ENCODE results near the gene JMJD1C.

The JMJD1C gene

GRCh38 chr10:63438506-63439498, 27.0 kb downstream of the JMJD1C start:
- DNase-seq (ENCODE audit: low read depth), result peak; percentile 67

GRCh38 chr10:63437116-63437949, 28.4 kb downstream of the JMJD1C start:
- peak; percentile 83 for DNase-seq (ENCODE audit: low read depth)

DNA sequence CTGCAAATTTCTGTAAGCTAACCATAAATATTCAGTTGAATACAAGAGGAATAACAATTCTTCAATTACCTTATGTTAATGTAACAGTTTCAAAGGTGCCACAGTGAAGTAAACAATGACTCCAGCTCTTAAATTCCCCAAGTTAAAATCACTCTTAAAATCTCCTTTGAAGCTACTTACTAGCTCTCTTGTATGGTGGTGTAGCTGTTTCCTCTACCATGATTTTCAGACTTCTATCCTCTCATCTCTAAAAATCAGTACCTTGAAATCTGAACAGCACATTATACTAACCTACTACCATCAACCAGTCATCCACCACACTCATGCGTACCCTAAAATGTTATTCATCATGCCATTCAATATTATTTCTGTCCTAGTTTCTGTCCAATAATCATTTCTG, 29.6 kb downstream of the JMJD1C start:
- no peak for DNase-seq (ENCODE audit: low read depth)

DNA sequence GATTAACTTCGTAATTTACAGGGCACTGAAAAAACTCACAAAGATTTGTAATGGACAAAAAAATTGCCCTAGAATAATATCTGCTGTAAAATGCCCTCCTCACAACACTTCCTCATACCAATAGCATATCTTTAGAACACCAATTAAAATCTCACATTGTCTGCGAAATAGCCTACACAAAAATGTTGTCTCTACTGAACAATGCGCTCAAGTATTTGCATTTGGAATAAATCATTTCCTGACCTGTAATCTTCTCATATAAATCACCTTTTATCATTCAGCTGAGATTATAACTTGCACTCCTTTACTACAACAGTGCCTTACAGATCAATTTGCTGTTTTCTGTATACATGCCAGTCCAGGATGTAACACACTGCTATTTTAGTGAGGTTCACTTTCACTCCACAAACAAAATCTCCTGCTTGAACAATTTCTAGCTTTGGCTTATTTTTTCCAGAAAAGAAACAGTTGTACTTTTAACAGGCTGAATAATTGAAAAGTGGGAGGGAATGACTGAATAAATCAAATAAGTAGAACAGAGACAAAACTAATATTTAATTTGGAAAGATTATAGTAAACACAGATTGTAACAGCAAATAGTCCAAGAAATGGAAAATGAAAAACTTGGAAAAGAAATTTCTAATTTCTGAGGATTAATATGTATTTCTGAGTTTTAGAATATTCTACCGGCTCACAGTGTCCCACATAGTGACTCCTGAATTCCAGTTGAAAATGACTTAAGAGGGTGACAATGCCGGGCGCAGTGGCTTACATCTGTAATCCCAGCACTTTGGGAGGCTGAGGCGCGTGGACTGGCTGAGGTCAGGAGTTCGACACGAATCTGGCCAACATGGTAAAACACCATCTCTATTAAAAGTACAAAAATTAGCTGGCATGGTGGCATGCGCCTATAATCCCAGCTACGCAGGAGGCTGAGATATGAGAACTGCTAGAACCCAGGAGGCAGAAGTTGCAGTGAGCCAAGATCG, 30.6 kb downstream of the JMJD1C start:
- no peak for DNase-seq (ENCODE audit: low read depth)

DNA sequence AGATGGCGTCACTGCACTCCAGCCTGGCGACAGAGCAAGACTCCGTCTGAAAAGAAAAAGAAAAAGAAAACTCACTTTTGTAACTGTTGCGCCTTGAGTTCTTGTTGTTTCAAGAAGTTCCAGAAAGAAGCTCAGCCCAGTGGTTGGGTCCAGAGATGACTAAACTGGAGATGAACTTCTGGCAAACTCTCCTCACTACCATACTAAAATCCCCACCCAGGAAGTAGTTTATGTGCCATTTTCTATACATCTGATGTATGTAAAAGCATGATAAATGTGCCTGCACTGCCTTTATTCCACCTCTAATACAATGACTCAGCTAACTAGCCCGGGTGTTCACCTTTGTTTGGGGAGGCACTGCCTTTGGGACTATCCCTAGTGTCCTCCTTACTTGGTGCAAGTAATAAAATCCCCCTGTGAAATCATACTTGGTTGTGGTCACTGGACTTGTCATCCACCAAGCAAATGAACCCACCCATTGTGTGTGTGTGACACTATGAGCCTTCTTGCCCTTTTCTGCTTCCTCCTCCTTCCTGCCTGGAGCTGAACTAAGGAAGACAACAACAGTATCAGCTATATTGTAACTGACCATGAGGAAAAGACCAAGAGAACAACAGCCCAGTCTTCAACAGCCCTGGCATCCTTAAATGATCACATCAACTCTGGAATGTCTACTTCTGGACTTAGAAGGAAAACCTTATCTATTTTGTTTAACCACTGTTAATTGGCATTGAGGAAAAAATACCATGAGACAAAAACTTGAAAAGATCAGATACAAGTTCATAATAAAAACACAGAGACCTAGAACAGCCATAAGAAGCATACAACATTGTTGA, 33.6 kb downstream of the JMJD1C start:
- no peak for DNase-seq (ENCODE audit: low read depth)

GRCh38 chr10:63430999-63431356, 34.8 kb downstream of the JMJD1C start:
- DNase-seq (ENCODE audit: low read depth), result no peak

- DNase-seq (ENCODE audit: low read depth), result peak; percentile 84
Observed at GRCh38 chr10:63430091-63430998, 35.4 kb downstream of the JMJD1C start.

- peak; percentile 65 for DNase-seq (ENCODE audit: low read depth)
Observed at GRCh38 chr10:63429281-63429680, 36.5 kb downstream of the JMJD1C start.

DNA sequence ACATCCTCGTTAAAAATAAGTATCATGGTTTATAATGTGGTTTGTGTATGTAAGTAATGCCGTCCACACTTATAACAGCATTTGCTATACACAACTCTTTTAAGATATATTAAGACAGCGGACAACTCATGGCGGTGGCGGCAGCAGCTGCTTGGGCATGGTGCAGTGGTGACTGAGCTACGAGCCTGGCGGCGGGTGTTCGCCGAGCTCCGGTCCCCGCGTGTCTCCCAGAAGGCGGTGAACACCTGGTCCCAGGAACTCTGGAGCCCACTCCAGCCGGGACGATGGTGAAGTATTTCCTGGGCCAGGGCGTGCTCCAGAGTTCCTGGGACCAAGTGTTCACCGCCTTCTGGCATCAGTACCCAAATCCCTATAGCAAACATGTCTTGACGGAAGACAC, 38.8 kb downstream of the JMJD1C start:
- DNase-seq (ENCODE audit: low read depth), result no peak

GRCh38 chr10:63425512-63425911, 40.3 kb downstream of the JMJD1C start:
- no peak for DNase-seq (ENCODE audit: low read depth)

- DNase-seq (ENCODE audit: low read depth), result no peak
Observed at GRCh38 chr10:63424576-63424975, 41.2 kb downstream of the JMJD1C start.

- no peak for DNase-seq (ENCODE audit: low read depth)
Observed at GRCh38 chr10:63423494-63423893, 42.3 kb downstream of the JMJD1C start.

GRCh38 chr10:63421591-63421990, 44.2 kb downstream of the JMJD1C start:
- no peak for DNase-seq (ENCODE audit: low read depth)

DNA sequence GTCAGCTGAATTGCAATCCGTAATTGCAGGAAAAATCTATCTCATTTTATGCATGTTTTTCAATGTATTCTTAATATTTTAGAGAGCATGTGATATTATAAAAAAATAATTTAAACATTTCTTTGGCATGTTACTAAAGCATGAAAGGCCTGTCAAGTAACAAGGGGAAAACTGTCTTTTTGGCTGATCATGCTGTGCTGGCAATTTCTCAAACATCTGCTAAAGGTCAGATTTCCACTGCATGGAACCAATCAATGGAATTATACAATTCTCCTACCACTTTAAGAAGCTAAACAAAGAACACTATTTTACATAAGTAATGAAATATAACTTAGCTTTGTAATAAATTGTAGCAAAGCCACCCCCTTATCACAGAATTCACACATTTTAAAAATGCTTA, 49.4 kb downstream of the JMJD1C start:
- no peak for DNase-seq (ENCODE audit: low read depth)

DNA sequence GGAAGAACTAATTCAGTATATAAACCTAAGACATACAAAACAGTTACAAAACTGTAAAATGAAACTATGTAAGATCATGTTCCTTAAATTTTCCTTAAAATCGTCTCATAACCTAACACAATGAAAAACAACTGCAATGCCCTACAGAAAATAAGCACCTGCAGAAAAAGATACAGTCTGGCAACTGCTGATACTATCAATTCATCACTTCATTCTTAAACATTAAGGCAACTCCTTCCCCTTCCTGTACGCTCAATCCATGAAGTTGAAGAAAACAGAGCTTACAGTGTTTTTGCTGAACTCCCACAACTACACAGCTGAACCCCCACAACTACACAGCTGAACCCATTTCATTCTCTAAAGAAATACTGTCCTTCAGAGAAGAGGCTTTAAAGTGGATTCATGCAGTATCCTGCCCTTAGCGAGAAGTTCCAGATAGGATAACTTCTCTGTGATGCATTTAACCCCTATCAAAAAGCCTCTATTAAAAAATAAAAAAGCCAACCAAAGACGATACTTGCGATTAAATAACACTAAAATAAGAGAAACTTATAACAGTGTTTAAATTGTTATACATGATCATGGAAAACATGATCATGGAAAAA, 50.0 kb downstream of the JMJD1C start:
- no peak for DNase-seq (ENCODE audit: low read depth)

- peak; percentile 74 for DNase-seq (ENCODE audit: low read depth)
Observed at GRCh38 chr10:63414481-63415260, 51.1 kb downstream of the JMJD1C start.

DNA sequence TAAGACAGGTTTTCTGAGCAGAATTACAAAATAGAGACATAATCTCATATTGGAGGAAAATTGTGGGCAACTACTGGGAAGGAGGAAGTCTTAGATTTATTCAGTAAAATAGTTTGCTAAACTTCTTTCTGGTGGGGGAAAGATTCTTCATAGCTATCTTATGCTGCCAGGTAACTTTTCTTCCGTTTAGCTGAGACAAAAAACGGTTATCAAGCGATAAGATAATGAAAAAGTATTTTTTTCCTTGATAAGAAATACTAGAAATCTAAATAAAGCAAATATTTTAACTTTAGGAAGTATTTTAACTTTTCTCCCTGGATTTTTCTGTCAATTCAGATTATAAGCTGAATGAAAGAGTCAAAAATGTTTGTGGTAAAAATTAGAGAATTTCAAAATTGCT, 52.3 kb downstream of the JMJD1C start:
- DNase-seq (ENCODE audit: low read depth), result no peak

GRCh38 chr10:63412304-63412703, 53.5 kb downstream of the JMJD1C start:
- DNase-seq (ENCODE audit: low read depth), result no peak

- DNase-seq (ENCODE audit: low read depth), result no peak
Observed at GRCh38 chr10:63410633-63411032, 55.1 kb downstream of the JMJD1C start.

Measured in iris pigment epithelial cell (primary cell).